Chondrocyte (in vitro differentiated cells): Measurements from ENCODE around the gene NPY. TPM values are rescaled to one million over a fixed set of nuclear protein-coding genes. Genes with fewer than 3 reads are reported as not detected.

Experiments used
- DNase-seq: peaks from one replicate; pipeline ENCODE4 v3.0.0; 2021; ENCODE audit warnings: mixed read lengths, low spot score
- H3K27ac Mint-ChIP-seq: one replicate; pipeline ENCODE4 v1.8.0; 2021; ENCODE audit warnings: mild to moderate bottlenecking, moderate library complexity, mixed read lengths; ENCODE audit not compliant: unreplicated experiment
- H3K27me3 Mint-ChIP-seq: 2 replicates; pipeline ENCODE4 v1.8.0; 2021; ENCODE audit warnings: low read depth, mixed read lengths
- H3K36me3 Mint-ChIP-seq: 2 replicates; pipeline ENCODE4 v1.8.0; 2021; ENCODE audit warnings: low read depth, mixed read lengths
- H3K4me1 Mint-ChIP-seq: 2 replicates; pipeline ENCODE4 v1.8.0; 2021; ENCODE audit warnings: low read depth, mild to moderate bottlenecking, mixed read lengths
- H3K4me3 Mint-ChIP-seq: one replicate; pipeline ENCODE4 v1.8.0; 2021; ENCODE audit warnings: mild to moderate bottlenecking, moderate library complexity, mixed read lengths; ENCODE audit not compliant: unreplicated experiment
- H3K9me3 Mint-ChIP-seq: 2 replicates; pipeline ENCODE4 v1.8.0; 2021; ENCODE audit warnings: low read depth, mixed read lengths
- total RNA-seq: library from RNA; stranded (reverse); gene quantifications from 3 replicates; pipeline ENCODE4 v1.2.1, GENCODE V29; 2021
- TF ChIP-seq, protein P1 (sequence below): fragments of 200-600 bp; sonication (generic); IDR thresholded peaks from 2 replicates; pipeline ENCODE4 v1.5.0; 2021; ENCODE audit warnings: antibody characterized with exemption, mild to moderate bottlenecking, moderate library complexity

The NPY gene
- total RNA-seq, 1 donor from 2014 or later, result not detected

DNA sequence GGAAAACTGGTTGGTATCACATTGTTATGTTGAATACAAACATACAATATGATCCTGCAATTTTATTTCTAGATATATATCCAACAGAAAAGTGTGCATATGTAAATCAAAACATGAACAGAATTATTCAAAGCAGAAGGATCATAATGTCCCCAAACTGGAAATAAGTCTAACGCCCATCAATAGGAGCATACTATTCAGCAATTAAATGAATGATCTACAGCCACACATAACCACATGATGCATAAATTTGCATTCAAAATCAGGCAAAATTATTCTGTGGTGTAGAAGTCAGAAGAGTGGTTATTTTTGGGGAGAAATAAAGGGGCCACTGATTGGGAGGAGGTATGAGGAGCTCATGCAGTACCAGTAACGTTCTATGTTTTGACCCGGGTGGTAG, 28.6 kb downstream of the NPY start:
- no peaks in the 10 kb centered on the region for H3K4me1 Mint-ChIP-seq
- TF ChIP-seq, protein P1, sequence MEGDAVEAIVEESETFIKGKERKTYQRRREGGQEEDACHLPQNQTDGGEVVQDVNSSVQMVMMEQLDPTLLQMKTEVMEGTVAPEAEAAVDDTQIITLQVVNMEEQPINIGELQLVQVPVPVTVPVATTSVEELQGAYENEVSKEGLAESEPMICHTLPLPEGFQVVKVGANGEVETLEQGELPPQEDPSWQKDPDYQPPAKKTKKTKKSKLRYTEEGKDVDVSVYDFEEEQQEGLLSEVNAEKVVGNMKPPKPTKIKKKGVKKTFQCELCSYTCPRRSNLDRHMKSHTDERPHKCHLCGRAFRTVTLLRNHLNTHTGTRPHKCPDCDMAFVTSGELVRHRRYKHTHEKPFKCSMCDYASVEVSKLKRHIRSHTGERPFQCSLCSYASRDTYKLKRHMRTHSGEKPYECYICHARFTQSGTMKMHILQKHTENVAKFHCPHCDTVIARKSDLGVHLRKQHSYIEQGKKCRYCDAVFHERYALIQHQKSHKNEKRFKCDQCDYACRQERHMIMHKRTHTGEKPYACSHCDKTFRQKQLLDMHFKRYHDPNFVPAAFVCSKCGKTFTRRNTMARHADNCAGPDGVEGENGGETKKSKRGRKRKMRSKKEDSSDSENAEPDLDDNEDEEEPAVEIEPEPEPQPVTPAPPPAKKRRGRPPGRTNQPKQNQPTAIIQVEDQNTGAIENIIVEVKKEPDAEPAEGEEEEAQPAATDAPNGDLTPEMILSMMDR, result no peak
- H3K27ac Mint-ChIP-seq, result no peak overlapping the region
- no peak overlapping the region for H3K4me3 Mint-ChIP-seq
- no peak for DNase-seq
- H3K27me3 Mint-ChIP-seq, result peaks cover 19% of the 10 kb centered on the region
- H3K36me3 Mint-ChIP-seq, result no peaks in the 10 kb centered on the region
- no peaks in the 10 kb centered on the region for H3K9me3 Mint-ChIP-seq

DNA sequence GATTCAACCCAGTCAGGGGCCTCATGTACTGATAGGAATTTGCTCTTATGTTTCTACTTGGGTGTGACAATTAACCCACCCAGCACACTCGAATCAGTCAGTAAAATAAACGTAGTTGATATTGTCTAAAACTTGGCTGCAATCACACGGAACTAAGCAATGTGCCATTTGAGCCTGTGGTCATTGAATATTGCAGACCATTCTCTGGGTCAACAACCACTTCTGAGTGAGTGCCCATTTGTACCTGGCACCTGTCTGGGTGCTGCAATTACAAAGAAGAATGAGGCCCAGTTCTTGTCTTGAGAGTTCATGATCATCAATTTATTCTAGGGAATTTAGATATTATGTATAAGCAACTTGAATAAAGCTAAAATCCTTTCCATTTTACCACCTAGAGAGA, 29.8 kb downstream of the NPY start:
- Mint-ChIP-seq H3K27me3 (peaks cover 22% of the 10 kb centered on the region), H3K27ac (no peak overlapping the region), H3K36me3 (no peaks in the 10 kb centered on the region), H3K9me3 (no peaks in the 10 kb centered on the region), H3K4me3 (no peak overlapping the region), H3K4me1 (no peaks in the 10 kb centered on the region)
- TF ChIP-seq, protein P1, result no peak
- no peak for DNase-seq

DNA sequence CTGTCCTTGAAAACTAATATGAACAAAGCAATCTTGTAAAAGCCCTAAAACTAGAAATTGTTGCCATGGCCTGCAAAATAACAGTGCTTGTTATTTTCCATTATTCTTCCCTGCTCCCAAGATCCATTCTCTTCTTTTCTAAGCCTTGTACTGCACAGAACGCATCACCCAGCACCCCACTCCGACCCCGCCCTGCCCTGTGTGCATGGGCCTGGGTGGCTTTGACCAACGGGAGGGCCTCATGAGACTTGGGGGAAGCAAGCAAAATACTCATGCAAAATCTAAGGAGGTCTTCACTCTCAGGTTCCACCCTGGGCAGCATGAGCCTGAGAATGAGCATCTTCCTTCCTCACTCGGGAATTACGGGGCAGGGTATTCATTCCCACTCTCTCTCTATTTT, 32.4 kb downstream of the NPY start:
- H3K4me1 Mint-ChIP-seq, result no peaks in the 10 kb centered on the region

DNA sequence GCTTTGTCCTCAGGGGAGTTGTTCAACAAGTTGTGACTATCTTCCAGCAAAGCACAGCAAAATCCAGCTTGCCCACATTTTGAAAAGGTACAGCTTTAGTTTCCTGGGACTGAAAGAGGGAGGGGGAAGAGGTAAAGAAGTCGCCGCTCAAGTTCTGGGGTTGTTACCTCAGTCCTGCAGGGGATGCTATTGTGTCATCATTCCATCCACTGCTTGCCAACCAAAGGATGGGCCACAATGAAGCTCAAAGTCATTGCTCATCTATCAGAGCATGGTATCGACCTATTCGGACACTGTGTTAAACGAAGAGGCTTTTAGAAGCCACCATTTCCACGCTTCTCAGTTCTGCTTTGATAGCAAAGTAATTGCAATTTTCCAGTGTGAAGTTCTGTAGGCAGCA, 34.3 kb downstream of the NPY start:
- H3K9me3 Mint-ChIP-seq, result no peaks in the 10 kb centered on the region
- TF ChIP-seq, protein P1, result peak; percentile 55

More for the DNA sequence above, 32.4 kb downstream of the NPY start:
- no peak overlapping the region for H3K4me3 Mint-ChIP-seq
- no peak overlapping the region for H3K27ac Mint-ChIP-seq
- H3K36me3 Mint-ChIP-seq, result no peaks in the 10 kb centered on the region
- H3K27me3 Mint-ChIP-seq, result peaks cover 24% of the 10 kb centered on the region
- DNase-seq, result no peak
- TF ChIP-seq, protein P1, result no peak
- H3K9me3 Mint-ChIP-seq, result no peaks in the 10 kb centered on the region

DNA sequence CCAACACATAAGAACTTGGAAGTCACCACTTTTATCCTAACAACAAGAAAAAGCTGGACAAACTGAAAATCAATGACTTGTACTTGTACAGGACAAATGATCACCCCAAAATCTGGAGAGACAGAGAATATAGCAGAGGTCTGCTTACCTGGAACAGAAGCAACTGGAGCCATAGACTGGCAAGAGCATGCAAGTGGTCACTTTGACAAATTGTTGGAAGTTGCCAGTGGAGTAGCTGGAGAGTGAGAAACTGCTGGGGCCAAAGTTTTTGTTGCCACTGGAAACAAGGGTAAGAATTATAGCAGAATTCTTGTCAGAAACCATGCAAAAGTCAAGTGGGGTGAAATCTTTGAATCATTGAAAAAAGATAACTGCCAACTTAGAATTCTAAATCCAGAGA, 35.2 kb downstream of the NPY start:
- no peak overlapping the region for H3K27ac Mint-ChIP-seq
- H3K36me3 Mint-ChIP-seq, result no peaks in the 10 kb centered on the region
- H3K9me3 Mint-ChIP-seq, result no peaks in the 10 kb centered on the region
- peaks cover 28% of the 10 kb centered on the region for H3K27me3 Mint-ChIP-seq
- DNase-seq, result no peak
- no peaks in the 10 kb centered on the region for H3K4me1 Mint-ChIP-seq
- TF ChIP-seq, protein P1, result no peak
- H3K4me3 Mint-ChIP-seq, result no peak overlapping the region

More for the DNA sequence above, 34.3 kb downstream of the NPY start:
- DNase-seq, result no peak
- peaks cover 32% of the 10 kb centered on the region for H3K27me3 Mint-ChIP-seq
- H3K4me1 Mint-ChIP-seq, result no peaks in the 10 kb centered on the region
- H3K4me3 Mint-ChIP-seq, result no peak overlapping the region
- H3K27ac Mint-ChIP-seq, result no peak overlapping the region
- H3K36me3 Mint-ChIP-seq, result no peaks in the 10 kb centered on the region
